Measurements from ENCODE around the gene BRINP3. TPM values are rescaled to one million over a fixed set of nuclear protein-coding genes. Genes with fewer than 3 reads are reported as not detected.

BRINP3 gene
- total and polyA plus RNA-seq, 3 donors from 2014 or later = 2.0 to 10.6 (median 2.2) TPM

DNA sequence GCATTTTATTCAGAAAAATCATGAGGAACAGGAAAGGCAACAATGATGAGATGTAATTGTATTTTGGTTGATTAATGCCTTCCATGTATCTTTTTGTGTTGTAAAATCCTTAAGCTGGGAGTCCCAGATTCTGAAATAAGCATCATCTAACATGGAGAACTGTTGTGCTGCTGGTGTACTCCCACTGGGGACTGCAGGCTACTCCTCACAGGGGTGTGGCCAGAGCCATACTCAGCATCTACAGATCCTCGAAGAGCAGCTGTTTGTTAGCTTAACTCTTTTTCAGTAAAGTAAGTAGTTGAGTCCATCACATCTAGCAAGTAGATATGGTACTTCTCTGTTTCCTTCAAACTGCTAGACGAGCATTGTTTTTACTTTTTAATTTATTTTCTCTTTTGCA, 358.0 kb downstream of the BRINP3 start:
- H3K4me3 ChIP-seq = no peak overlapping the region
- no peaks in the 10 kb centered on the region for H3K9me3 ChIP-seq
- H3K36me3 ChIP-seq (ENCODE audit: low read depth, missing control alignments) = no peaks in the 10 kb centered on the region
- intact Hi-C loops (cut with DNase I; ENCODE audit: low total_unique reads) = no loop called here
- no peak overlapping the region for H3K27ac ChIP-seq
- H3K4me1 ChIP-seq = no peaks in the 10 kb centered on the region
- DNase-seq = no peak
- no peaks in the 10 kb centered on the region for H3K27me3 ChIP-seq
- WGBS, 2 donors = 73 to 74% methylated on average over 2 of the region's 2 CpGs
- no peak for TF ChIP-seq POLR2A (IDR thresholded peaks at IDR 0.05)
- TF ChIP-seq, protein P1, sequence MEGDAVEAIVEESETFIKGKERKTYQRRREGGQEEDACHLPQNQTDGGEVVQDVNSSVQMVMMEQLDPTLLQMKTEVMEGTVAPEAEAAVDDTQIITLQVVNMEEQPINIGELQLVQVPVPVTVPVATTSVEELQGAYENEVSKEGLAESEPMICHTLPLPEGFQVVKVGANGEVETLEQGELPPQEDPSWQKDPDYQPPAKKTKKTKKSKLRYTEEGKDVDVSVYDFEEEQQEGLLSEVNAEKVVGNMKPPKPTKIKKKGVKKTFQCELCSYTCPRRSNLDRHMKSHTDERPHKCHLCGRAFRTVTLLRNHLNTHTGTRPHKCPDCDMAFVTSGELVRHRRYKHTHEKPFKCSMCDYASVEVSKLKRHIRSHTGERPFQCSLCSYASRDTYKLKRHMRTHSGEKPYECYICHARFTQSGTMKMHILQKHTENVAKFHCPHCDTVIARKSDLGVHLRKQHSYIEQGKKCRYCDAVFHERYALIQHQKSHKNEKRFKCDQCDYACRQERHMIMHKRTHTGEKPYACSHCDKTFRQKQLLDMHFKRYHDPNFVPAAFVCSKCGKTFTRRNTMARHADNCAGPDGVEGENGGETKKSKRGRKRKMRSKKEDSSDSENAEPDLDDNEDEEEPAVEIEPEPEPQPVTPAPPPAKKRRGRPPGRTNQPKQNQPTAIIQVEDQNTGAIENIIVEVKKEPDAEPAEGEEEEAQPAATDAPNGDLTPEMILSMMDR (IDR thresholded peaks at IDR 0.05) = no peak

DNA sequence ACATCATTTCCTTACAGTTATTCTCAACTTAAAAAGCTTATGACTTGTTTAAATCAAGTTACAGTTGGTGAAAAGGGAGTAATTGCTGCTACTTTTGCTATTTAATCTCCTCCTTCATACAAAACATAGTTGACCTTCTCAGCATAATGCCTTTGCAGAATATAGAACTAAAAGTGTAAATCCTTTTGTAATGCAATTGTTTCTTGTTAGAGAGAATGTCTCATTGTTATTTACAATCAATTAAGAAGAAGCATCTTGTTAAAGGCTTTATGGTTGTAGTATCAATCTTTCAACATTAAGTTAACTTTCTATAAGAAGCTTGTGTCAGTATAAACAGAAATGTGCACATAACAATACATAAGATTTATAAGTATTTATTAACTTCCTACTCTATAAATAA, 360.7 kb downstream of the BRINP3 start:
- no peak for TF ChIP-seq POLR2A (IDR thresholded peaks at IDR 0.05)
- TF ChIP-seq, protein P1 (IDR thresholded peaks at IDR 0.05) = no peak
- H3K4me3 ChIP-seq = no peak overlapping the region

DNA sequence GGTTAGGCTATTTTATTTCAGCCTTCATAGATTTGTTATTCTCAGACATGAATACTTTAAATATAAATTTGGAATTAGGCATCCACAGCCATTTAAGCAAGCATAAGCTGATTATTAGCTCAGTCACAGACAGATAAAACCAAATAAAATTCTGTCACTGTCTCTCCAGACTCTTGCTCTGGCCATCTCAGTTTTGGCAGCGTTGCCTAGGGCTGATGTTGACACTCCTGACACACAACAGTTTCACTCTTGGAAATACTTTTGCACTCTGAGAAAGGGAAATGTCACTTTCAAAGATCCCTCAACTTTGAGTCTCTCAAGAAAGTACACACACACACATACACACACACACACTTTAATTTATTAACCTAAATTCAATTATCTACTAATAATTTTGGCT, 372.7 kb downstream of the BRINP3 start:
- Histone ChIP-seq H3K27ac (no peak overlapping the region), H3K27me3 (no peaks in the 10 kb centered on the region), H3K4me1 (no peaks in the 10 kb centered on the region), H3K9me3 (no peaks in the 10 kb centered on the region), H3K36me3 (ENCODE audit: low read depth, missing control alignments) (no peaks in the 10 kb centered on the region), H3K4me3 (no peak overlapping the region)
- TF ChIP-seq POLR2A (IDR thresholded peaks at IDR 0.05) = no peak
- TF ChIP-seq, protein P1 (IDR thresholded peaks at IDR 0.05) = no peak
- WGBS, 2 donors = 63 to 77% methylated on average over 1 of the region's 1 CpG
- no peak for DNase-seq
- intact Hi-C loops (cut with DNase I; ENCODE audit: low total_unique reads) = no loop called here

More for the DNA sequence above, 360.7 kb downstream of the BRINP3 start:
- H3K36me3 ChIP-seq (ENCODE audit: low read depth, missing control alignments) = no peaks in the 10 kb centered on the region
- H3K4me1 ChIP-seq = no peaks in the 10 kb centered on the region
- no peak overlapping the region for H3K27ac ChIP-seq
- no peaks in the 10 kb centered on the region for H3K27me3 ChIP-seq
- no peak for DNase-seq
- no peaks in the 10 kb centered on the region for H3K9me3 ChIP-seq
- intact Hi-C loops (cut with DNase I; ENCODE audit: low total_unique reads) = no loop called here

DNA sequence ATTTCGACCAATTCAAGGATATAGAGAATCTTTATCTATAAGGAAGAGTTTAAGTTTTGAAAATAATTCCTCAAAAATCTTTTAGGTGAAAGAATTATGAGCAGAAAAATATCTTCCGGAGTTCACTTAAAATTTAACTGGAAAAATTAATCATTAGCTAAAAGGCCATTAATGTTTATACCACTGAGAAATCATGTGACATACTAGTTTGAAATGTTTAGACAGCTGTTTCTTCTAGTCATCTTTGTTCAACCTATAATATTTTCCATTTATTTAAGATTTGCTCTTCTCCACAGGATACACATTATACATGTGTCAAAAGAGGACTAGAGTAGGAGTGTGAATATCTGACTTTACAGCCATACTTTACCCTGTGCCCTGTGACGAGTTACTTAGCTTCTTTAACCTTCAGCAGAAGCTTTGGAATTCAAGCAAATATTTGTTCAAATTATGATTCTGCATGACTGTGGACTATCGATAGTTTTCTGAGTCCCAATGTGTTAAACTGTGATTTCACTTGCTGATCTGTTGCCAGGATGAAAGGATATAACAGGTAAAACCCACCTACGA, 374.8 kb downstream of the BRINP3 start:
- WGBS, 2 donors = 79 to 83% methylated on average over 5 of the region's 5 CpGs
- no peak for DNase-seq
- no peak for TF ChIP-seq POLR2A (IDR thresholded peaks at IDR 0.05)
- TF ChIP-seq, protein P1 (IDR thresholded peaks at IDR 0.05) = no peak
- intact Hi-C loops (cut with DNase I; ENCODE audit: low total_unique reads) = no loop called here
- no peaks in the 10 kb centered on the region for H3K36me3 ChIP-seq (ENCODE audit: low read depth, missing control alignments)
- no peaks in the 10 kb centered on the region for H3K9me3 ChIP-seq
- H3K4me3 ChIP-seq = no peak overlapping the region
- no peaks in the 10 kb centered on the region for H3K4me1 ChIP-seq
- H3K27me3 ChIP-seq = no peaks in the 10 kb centered on the region
- no peak overlapping the region for H3K27ac ChIP-seq

DNA sequence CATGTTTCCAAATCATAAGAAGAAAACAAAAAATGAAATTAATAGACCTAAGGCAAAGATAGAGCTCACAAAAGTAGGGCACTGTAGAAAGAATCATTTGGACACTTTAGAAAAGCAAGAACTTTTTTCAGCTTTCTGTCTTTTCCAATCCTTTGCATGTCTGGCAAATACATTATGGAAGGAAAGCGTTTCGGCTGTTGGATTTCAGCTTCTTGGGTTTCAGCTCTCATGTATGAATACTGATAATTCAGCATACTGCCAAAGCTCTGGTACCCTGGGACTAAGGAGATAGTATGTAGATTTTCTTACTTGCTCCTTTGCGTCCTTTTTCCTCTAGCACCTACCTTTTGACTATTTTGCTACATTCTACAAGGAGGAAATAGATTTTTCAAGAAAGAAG, 375.9 kb downstream of the BRINP3 start:
- Histone ChIP-seq H3K9me3 (no peaks in the 10 kb centered on the region), H3K4me3 (no peak overlapping the region), H3K36me3 (ENCODE audit: low read depth, missing control alignments) (no peaks in the 10 kb centered on the region), H3K27ac (no peak overlapping the region), H3K4me1 (no peaks in the 10 kb centered on the region), H3K27me3 (no peaks in the 10 kb centered on the region)
- DNase-seq = no peak
- 82 to 98% methylated on average over 3 of the region's 3 CpGs for WGBS, 2 donors
- no peak for TF ChIP-seq POLR2A (IDR thresholded peaks at IDR 0.05)
- TF ChIP-seq, protein P1 (IDR thresholded peaks at IDR 0.05) = no peak
- intact Hi-C loops (cut with DNase I; ENCODE audit: low total_unique reads) = no loop called here
